Left renal cortex interstitium (tissue), 4 donors: ENCODE results near the gene SRSF2. TPM values are rescaled to one million over a fixed set of nuclear protein-coding genes. Genes with fewer than 3 reads are reported as not detected.
"Not testable (repeated sequence)": the region's sequence is repeated elsewhere in the genome, so short reads cannot be mapped to it uniquely, and the experiment has no call there.

Experiments used
- DNase-seq, 4 donors: peaks; one replicate each; pipeline ENCODE4 v3.0.0-alpha.2; 2013; ENCODE audit warnings: low read depth in 4 of 4, low spot score in 2 of 4, missing footprints in 1 of 4
- polyA plus RNA-seq, 4 donors: library from polyadenylated mRNA; unstranded; fragments of 120-200 nt; gene quantifications; one replicate each; pipeline ENCODE4 v1.2.1, GENCODE V29; 2013; ENCODE audit not compliant: insufficient read length in 4 of 4

The SRSF2 gene, protein sequence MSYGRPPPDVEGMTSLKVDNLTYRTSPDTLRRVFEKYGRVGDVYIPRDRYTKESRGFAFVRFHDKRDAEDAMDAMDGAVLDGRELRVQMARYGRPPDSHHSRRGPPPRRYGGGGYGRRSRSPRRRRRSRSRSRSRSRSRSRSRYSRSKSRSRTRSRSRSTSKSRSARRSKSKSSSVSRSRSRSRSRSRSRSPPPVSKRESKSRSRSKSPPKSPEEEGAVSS
- polyA plus RNA-seq: 100 to 1,000 TPM; 349 to 424 (median 370) TPM

DNA sequence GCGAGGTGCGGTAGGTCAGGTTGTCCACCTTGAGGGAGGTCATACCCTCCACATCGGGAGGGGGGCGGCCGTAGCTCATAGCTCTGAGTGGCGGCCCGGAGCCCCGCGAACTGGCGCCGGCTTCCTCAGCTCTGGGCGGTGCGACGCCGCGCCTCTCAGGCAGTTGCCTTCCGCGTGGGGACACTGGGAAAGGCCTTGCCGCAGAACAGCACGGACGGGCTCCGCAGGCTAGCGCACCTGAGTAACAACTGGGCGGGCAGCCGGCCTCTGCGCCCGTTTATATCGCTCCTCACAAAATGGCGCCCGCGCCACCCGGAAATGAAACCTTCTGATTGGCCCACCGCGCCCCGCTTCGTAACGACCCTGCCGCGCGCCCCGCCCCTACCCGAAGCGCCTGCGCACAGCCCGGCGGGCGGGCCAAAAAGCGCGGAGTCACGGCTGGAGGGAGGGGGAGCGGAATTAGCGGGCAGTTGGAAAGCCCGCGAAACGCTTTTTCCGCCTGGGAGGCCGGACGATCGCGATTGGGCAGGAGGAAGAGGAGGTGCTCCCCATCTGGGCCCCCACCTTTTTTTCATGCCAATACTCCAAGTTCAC, at the start of gene SRSF2:
TSS of gene SRSF2 (minus strand) at position 250 of the 594 bp plus-strand sequence. CDS start at position 79, 171 bp downstream.
- DNase-seq: peak; percentile 62 to 97 (median 96)

DNA sequence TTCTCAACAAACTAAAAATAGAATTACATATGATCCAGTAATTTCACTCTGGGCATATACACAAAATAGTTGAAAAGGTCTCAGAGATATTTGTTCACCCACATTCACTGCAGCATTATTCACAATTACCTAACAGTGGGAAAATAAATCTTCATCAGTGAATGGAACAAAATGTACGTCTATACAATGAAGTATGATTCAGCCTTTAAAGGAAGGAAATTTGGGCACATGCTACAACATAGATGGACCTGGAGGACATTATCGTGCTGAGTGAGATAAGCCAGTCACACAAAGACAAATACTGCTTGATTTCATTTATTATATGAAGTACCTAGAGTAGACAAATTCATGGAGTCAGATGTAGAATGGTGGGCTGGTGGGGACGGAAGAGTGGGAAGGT, 47.8 kb upstream of the SRSF2 start:
- no peak for DNase-seq

DNA sequence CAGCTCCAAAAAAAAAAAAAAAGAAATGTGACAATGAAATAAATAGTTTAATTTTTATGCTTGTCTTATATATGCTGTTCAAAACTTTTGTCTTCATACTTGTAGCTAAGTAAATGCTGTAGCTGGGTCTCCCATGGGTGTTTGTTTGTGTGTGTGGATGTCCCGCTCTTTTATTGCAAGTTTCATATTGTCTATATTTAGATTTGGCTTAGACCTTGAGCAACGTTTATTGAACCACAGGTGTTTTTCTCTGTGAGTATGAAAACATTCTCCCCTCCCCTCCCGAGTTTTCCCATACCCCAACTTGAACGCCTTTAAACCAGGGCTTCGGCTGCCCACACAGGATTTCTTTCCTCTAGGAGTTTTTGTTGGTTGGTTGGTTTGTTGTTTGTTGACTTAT, 46.0 kb upstream of the SRSF2 start:
- DNase-seq: no peak

DNA sequence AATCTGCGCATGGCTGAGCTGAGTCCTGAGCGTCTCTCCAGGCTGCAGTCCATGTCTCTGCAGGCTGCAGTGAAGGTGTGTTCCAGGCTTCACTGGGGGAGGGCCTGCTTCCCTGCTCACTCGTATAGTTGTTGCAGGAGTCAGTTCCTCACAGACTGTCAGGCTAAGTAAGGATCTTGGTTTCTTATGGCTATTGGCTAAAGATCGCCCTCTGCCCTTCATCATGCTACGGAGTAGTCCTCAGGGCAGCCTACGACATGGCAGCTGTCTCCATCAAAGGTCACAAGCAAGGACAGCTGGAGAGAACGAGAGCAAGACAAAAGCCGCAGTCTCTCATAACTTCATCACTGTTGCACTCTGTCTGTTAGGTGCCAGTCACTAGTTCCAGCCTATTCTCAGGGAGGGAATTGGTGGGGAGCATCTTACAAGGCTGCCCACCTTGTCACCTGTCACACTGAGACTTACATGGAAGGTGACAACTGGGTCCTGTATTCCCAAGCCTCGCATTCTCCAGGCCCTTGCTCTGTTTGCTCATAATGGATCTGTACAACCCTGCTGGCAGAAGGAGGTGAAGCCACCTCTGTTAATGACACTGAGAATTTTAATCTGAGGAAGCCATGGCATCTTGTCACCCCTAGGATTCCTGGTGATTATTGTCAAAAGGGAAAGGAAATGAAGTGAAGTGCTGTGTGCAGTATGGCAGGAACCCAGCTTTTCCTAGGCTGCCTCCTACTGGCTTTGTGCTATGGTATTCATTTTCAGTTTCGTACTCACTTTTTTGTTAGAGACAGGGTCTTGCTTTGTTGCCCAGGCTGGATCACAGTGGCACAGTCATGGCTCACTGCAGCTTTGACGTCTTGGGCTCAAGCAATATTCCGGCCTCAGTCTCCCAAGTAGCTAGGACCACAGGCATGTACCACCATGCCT, 44.2 kb upstream of the SRSF2 start:
- no peak for DNase-seq

DNA sequence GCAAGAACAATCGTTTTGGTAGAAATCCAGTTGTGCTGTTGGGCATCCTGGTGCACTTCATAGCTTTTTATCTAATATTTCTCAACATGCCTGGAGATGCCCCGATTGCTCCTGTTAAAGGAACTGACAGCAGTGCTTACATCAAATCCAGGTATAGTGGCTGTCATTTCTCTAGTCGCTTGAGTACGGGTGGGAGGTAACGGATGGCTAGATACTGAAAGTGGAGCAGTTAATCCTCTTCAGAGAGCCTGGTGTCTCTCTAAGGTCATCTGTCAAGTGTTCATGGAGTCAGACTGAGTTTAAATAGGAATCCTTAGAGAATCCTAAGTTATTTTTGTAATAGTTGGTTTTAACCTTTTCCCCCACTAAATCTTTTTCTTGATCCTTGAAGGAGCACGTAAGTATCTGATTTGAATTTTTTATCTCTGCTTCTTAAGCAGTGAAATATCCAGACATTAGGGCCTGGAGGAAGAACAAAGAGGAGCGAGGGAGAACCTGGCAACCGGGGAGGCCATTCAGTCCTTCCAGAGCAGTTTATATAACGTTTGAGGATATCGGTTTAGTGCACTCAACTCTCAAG, 38.0 kb upstream of the SRSF2 start:
- DNase-seq: no peak

DNA sequence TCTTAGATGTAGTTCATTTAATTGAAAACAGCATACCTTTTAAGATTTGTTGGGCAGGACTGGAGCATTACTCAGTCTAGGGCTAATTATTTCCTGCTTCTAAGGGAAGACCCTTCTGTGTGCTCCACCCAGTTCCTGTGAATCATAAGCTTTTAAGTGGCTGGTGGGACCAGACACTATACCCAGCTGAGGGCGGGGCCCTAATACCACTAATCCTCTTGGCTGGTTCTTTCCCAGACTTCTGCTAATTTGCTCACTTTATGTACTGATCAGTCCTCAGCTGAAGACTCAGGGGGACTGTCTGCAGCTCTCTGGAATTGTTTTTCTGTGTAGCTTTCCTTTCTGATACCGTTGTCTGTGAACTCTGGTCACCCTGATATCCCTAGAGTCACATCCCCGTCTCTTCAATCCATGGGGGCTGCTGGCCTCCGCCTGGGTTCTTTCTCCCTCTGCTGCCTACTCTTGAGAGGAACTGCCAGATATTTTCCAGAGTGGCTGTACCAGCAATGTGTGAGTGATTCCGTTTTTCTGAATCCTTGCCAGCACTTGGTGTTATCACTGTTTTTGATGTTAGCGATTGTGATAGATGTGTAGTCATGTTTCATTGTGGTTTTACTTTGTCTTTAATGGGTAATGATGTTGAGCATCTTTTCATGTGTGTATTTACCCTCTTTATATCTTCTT, 35.9 kb upstream of the SRSF2 start:
- DNase-seq: no peak

DNA sequence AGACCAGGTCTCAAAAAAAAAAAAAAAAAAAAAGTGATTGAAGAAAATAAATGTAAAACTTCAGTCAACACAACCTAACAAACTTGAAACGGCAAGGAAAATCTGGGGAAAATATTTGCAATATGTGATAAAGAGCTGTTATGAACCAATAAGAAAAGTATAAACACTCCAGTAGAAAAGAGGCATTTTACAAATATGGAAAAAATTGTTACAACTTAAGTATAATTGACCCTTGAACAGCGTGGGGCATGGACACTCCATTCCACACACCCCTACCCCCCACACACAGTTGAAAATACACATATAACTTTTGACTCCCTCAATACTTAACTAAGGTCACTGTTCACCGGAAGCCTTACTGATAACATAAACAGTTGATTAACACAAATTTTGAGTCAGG, 21.4 kb upstream of the SRSF2 start:
- DNase-seq: no peak

DNA sequence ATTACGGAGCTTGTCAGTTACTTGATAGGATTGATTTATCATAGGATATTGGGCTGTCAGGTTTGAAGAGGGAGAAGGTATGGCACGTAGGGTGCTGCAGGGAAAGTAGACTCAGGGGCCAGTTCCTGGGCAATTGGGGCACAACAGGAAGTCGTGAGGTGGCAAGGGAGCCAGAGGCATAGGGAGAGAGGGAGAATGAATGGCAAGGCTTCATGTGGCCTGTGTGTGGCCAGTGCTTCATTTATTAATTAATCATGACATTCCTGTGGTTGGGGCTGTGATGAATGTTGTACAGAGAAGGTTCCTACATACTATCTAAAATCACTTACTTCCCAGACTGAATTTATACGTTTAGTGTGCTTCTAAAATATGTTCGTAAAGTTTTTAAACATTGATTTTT, 20.1 kb upstream of the SRSF2 start:
- DNase-seq: no peak

DNA sequence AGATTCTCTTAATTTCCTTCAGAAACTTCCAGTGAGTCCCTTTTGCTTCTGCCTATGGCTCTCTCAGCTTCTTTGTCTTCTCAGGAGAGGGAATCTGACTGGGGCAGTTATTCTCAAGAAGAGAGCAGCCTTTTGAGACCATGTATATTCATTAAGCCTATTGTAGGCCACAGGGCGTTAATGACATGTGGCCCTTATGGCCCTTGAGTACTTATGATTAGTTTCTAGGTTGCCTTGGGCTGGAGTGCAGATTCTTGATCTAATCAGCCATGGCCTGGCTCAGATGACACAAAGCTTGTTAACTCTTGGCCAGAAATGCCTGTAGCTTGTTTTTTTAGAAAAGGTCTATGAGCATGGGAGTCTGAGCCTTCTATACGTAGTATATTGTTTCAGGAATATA, 18.2 kb upstream of the SRSF2 start:
- no peak for DNase-seq

DNA sequence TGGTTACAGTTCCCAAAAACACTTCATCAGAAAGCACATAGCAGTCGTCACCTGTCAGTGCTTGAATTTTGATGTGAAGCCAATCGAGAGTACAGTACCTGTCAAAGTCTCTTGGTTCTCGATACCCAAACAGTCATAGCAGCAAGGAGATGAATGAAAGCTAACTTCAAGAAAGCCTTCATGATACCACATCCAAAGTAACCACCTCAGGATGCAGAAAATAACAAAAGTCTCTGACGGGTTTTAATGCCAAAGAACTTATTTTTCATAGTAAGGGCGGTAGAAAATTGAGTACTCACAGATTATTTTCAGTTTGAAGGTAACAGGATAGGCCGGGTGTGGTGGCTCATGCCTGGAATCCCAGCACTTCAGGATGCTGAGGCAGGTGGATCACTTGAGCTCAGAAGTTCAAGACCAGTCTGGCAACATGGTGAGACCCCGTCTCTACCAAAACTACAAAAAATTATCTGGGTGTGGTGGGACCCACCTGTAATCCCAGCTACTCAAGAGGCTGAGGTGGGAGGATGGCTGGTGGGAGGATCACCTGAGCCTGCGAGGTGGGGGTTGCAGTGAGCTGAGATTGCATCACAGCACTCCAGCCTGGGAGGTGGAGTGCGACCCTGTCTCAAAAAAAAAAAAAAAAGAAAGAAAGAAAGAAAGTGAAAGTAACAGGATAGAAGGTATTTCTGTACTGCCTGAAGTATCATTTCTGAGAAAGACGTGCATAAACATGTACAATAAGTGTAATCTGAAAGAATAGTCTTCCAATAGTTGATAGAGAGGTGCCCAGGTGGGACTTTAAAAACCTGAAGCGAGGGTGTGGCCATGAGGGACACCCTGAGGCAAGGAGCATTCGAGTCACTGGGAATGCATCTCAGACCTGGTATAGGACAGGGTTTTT, 16.2 kb upstream of the SRSF2 start:
- no peak for DNase-seq

DNA sequence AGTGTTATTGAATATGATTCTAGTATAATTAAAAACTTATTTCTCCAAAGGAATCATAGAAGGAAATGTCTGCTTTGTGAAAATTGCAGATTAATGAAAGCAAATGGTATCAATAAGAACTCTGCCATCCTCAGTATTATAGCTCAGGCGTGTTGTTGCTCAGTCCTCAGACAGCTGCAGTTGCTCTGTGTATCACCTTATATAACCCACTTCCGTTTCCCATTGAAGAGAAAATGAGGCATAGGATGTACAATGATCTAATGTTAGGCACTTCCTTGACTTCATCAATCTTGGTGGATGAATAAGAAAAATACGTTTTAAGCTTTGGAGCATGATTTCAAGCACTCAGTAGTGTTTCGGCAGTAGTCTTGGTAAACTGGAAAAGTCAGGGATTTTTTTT, 14.9 kb upstream of the SRSF2 start:
- no peak for DNase-seq

DNA sequence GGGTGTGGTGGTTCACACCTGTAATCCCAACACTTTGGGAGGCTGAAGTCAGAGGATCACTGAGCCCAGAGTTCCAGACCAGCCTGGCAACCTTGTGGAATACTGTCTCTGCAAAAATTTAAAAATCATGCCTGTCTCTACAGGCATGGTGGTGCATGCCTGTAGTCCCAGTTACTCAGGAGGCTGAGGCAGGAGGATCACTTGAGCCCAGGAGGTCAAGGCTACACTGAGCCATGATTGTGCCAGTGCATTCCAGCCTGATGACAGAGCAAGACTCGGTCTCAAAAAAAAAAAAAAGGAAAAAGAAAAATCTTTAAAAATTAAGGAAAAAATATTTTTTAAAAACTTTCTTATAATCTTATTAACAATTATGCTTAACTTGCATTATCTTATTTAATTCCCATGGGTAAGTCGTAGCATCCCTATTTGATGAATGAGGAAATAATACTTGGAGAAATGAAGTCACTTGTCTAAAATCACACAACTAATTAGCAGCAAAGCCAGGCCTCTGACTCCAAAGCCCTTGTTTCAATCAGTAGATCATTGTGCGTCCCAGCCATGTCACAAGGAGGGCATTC, 14.4 kb upstream of the SRSF2 start:
- DNase-seq: no peak

DNA sequence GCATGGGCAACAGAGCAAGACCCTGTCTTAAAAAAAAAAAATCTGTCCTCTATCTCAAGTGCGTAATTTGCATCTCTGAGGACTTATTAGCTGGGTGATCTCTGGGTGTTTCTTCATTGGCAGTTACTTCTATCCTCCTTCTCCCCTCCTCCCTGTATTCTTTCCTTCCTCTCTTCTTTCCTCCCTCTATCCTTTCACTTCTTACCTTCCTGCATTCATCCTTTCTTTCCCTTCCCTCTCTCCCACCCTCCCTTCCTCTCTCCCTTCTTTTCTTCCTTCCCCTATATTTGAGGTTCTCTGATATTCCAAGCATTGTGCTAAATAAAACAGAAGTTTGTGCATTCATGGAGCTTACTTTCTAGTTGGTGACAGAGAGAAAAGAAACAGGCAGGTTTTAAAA, 11.5 kb upstream of the SRSF2 start:
- DNase-seq: no peak

DNA sequence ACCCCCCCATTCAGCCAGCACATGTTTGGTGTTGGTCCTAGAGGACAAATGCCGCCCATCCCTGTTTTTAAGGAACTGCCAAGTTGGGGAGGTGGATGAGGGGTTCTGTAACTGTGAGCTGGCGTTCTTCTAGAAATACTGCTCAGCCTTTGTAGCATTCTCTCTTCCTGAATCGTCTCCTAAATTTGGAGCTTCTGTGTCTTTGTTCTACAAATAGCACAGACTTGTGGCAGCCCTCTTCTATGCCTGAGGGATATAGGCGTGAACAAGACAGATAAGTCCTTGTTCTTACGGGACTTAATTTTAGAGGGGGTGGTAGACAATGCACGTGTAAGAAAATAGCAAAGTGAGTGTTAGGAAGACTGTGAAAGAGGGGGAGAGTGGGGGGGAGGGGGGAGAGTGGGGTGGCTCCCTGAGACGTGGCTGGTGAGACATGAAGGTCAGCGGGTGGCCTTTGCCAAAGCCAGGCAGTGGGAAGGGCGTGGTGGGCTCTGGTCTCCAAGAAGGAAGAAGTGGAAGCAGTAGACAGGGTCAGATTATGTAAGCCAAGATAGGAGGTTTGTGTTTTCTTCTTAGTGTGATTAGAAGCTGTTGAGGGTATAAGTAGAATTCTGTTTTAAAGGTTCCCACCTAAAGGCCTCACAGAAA, 10.7 kb upstream of the SRSF2 start:
- DNase-seq: no peak

DNA sequence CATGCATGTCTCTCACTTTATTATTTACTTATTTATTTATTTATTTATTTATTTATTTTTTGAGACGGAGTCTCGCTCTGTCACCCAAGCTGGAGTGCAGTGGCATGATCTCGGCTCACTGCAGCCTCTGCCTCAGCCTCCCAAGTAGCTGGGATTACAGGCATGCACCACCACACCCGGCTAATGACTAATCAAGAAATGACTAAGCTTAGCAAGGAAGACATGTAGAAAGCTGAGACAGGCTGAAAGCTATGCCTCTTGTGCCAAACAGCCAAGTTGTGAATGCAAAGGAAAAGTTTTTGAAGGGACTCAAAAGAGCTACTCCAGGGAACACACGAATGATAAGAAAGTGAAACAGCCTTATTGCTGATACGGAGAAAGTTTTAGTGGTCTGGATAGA, 8.7 kb upstream of the SRSF2 start:
- DNase-seq: not testable (repeated sequence)

DNA sequence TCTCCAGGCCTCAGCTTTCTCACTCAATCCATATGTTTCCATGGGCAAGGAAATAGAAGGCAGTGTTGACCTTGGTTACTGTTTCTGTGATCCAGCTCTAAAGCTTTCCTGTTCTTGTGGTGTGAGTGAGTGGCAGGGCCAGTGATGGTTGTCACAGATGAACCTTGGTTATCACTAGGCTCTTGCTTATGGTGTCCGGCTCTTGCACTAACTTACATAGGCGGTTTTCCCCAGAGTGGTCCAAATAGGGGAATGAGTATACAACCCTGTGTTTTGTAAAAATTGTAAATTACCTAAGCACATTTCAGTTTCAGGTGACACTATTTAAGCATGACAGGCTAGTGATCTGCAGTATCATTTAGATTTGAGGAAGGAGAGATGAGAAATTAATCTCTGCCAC, 7.6 kb upstream of the SRSF2 start:
- DNase-seq: no peak

DNA sequence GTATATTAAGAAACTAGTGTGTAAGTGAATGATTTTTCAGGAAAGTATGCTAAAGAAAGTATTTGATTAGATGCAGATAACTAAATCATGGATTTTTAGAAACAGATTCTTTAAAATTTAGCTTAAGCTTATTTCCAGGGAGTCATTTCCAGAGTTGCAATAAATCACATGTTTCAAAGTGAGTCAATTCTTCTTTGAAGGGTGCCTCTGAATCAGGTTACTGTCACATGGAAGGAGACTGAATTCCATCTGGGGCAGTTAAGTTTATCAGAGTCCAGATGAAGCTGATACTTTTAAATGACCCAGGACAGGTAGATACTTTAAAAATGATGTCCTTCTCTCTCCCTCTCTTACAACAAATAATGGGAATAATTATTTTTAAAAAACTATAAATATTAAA, 5.8 kb upstream of the SRSF2 start:
- DNase-seq: no peak

DNA sequence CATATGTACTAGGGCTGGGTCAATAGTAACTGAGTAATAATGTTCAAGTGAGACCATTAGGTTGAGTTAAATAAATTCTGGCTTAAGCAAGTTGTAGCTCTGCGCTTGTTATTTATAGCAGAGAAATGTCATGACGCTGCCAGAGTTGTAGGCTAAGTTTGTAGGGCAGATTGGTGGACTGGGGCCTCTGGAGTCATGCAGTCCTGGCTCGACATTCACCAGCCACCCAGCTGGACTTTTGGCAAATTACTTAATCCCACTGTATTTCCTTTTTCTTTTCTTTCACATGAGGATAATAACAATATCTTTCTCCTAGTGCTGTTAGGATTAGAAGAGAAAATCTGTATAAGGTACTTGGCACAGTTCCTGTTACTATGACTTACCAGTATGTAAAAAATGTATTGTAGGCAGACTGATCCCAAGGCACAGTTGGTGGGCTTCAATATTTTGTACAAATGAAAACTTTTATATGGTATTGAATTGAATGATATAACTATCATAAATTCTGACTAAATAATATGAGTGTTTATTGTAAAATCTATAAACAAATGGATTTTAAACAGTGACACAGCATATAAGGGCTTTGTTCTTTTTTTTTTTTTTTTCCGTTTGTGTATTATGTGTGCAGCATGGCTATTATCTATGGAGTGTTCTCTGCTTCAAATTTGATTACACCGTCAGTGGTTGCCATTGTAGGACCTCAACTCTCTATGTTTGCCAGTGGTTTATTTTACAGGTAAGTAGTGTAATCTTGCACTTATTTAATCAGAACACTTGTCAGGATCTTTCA, 3.4 kb upstream of the SRSF2 start:
- DNase-seq: no peak
